Skeletal muscle cell (primary cell): ENCODE measurements around the gene CAT.

Experiments
- DNase-seq: peaks from one replicate; pipeline ENCODE4 v3.0.0-alpha.2; 2010; ENCODE audit warnings: low read depth
- H3K4me3 ChIP-seq: 2 replicates; pipeline ENCODE4 v1.5.1; 2011; ENCODE audit warnings: low read depth, mild to moderate bottlenecking, control low read depth, low read length, moderate library complexity

CAT gene

GRCh38 chr11:34438529-34439507 lies at the start of gene CAT:
Gene CAT, plus strand, starts transcription at chr11:34438934. Its CDS starts 80 bp downstream, at chr11:34439014.
- peak; percentile 92 for DNase-seq
- H3K4me3 ChIP-seq: peak within 1 kb of the TSS; percentile 83

DNA sequence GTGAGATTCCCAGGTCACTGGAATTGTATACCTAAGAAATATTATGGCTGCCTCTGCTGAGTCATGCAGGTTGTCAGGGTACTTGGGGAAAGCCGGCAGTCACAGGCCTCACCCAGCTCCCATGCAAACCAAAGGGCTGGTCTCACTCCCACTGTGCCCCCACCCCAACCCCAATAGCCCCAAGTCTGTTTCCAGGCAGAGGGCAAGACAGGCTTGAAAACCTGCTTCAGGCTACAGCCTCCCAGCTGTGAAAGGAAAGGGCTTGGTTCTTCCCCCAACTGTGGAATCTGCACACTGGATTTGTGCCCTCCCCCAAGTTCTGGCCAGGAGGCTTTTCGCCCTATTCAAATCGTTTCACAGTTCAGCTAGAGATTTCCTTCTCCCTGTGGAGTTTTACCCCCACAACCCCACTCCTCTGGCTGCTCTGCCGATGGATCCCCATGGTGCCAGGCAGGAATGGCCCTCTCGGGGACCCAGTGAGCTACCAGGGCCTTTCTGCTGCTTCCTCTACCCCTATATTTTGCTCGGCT lies 43.9 kb upstream of the CAT start:
- H3K4me3 ChIP-seq: no peak overlapping the region
- DNase-seq: no peak

DNA sequence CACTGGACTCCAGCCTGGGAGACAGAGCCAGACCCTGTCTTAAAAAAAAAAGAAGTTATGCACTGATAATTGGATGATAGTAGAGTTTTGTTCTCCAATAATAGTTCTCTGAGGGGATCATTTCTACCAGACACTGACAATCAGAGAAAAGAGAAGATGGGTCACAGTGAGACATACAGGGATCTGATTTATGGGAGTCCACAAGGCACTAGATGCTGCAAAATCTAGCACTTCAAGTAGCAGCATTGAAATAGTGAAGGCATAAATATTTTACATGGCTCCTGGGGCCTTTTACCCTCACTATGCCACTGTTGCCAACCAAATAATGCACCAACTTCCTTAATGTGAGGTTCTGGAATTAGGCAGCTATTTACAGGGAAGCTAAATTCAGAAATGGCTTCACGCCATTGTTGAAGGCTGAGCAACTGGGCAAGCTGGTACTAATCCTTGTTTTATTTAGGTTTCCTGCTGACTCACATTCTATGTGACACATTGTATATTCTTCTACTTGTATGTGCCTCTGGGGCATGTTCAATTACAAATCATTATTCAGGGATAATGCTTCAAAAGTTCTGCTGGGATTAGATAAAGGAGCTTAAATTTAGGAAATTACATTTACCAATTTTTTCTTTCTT lies 42.7 kb upstream of the CAT start:
- no peak for DNase-seq
- H3K4me3 ChIP-seq: no peak overlapping the region

GRCh38 chr11:34397120-34397519 lies 41.6 kb upstream of the CAT start:
- no peak overlapping the region for H3K4me3 ChIP-seq
- no peak for DNase-seq

GRCh38 chr11:34397811-34398210 lies 40.9 kb upstream of the CAT start:
- no peak overlapping the region for H3K4me3 ChIP-seq
- no peak for DNase-seq

DNA sequence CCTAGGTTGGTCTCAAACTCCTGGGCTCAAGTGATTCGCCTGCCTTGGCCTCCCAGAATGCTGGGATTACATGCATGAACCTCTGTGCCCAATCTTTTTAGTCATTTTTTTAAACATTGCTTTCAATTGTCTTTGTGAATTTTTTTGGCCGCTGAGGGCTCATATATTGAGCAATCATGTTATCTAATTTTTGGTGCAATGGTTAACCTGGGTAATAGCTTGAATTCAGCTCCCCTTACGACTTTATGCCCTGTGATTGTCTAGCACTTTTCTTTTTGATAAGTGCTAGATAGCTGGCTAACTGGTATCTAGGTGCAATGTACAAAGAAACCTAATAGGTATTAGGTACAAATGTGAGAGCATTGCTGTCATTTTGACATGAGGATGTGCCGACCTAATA lies 35.3 kb upstream of the CAT start:
- no peak overlapping the region for H3K4me3 ChIP-seq
- no peak for DNase-seq

DNA sequence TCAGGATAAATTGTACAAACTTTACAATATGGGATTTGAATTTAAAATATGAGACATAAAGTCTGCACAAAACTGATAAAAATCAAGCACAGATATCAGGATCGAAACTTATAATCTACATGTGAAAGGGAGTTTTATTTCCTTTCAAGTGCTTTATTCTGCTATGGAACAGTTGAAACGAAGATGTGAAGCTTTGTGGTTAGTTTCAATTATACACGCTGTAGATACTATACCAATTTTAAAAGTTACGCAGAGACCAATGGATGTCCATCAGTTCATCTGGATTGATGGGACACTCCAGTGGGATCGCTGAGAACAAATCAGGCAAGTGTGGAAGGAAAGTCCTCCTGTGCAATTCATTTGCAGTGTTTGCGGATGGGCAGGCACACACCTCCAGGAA lies 34.5 kb upstream of the CAT start:
- no peak for DNase-seq
- no peak overlapping the region for H3K4me3 ChIP-seq

GRCh38 chr11:34405079-34405858 lies 33.5 kb upstream of the CAT start:
- H3K4me3 ChIP-seq: no peak overlapping the region

DNA sequence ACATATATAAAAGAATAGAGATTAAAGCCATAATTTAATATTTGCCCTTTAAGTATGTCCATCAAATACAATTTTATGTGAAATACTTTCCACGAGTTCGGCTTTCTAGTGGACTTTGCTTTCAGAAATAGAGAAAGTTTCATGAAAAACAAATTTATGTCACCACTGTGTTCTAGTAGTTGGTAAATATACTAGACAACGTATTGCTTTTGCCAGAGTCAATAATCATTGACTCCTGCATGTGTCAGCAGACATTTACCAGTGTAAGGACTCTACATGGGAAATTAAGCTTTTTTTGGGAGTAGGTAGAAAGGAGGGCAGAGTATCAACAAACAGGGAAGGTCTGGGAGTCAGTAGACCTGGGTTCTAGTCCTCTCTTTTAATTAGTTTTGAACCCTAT lies 32.3 kb upstream of the CAT start:
- no peak overlapping the region for H3K4me3 ChIP-seq
- DNase-seq: no peak

More at GRCh38 chr11:34405079-34405858, 33.5 kb upstream of the CAT start:
- no peak for DNase-seq

DNA sequence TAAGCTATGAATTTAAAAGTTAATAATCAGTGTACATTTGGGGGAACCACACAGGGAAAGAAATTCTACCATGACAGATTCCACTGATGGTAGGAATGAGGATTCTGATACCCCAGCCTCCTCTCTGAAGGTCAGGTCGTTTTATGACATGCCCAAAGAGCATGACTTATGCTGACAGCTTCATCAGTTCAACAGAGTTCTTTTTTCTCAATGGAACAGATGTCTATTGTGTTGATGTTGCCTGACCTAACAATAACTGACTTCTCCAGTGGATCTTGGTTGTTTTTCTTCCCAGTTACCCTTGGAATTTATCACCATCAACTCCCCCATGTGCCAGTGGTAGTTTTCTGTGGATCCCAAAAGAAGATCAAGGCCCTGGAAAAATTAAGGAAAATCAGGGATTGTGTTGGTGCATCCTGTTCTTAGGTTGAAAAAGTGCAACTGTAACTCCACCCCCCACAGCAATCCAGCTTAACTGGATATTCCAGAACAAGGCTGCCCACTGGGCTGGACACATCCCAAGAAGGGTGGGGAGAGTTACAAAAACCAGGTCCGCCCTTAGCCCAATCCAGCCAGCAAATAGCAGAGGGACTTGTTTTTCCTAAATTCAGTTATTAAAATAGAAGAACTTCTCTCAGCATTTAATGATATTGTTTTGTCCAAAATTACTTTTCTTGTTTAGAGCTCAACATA lies 31.5 kb upstream of the CAT start:
- H3K4me3 ChIP-seq: no peak overlapping the region
- DNase-seq: no peak

DNA sequence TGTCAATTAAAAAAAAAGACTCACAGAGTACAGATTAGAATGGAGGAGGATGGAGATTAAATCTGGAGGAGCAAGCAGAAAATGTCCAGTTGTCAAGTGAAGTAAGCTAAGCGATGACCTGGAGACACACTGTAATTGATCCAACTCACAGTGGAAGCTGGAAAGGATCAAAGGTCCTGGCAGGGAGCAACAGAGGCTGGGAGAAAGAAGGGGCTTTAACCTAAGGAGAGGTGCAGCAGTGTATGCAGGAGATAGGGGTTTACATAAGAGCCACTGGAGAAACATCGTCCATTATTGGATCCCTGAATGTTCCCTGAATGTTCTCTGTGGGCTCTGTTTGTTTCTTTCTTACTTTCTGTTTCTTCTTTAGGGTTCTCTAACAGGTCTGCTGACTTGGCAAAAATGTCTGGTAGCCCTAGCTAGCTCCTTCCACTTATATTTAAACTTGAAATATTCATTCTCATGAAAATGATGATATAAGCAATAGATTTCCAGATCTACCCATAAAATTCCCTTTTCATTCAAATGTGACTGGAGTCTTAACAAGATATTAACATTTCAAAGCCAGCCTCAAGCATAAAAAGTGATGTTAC lies 30.1 kb upstream of the CAT start:
- no peak for DNase-seq
- H3K4me3 ChIP-seq: no peak overlapping the region

DNA sequence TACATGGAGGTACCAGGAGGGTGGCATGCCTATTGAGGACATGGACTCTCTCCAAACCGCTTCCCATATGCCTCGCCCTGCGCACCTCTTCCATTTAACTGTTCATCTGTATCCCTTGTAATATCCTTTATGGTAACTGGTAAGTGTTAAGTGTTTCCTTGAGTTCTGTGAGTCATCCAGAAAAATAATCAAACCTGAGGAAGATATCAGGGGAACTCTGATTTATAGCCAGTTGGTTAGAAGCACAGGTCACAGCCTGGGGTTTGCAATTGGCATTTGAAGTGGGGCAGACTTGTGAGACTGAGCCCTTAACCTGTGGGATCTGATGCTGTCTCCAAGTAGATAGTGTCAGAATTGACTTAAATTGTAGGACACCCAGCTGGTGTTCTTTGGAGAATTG lies 27.6 kb upstream of the CAT start:
- DNase-seq: no peak

GRCh38 chr11:34411791-34412190 lies 26.9 kb upstream of the CAT start:
- H3K4me3 ChIP-seq: no peak overlapping the region
- no peak for DNase-seq

More for the DNA sequence above, 27.6 kb upstream of the CAT start:
- no peak overlapping the region for H3K4me3 ChIP-seq

- no peak overlapping the region for H3K4me3 ChIP-seq
- no peak for DNase-seq
Measured at GRCh38 chr11:34413263-34413662, 25.5 kb upstream of the CAT start.

- H3K4me3 ChIP-seq: no peak overlapping the region
- DNase-seq: no peak
Measured at GRCh38 chr11:34415538-34415937, 23.2 kb upstream of the CAT start.

DNA sequence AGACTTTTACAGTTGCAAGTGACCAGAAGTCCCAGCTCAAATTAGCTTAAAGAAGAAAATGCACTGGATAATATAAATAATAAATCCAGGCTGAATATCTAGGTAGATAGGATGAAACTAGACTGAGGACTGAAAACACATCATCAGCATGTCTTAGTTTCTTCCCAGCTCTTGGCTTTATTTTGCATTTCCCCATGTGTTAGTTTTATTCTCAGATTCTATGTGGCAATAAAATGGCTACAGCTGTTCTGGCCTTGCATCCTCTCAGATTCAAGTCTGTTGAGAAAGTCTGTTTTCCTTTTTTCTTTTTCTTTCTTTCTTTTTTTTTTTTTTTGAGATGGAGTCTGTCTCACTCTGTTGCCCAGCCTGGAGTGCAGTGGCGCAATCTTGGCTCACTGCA lies 22.6 kb upstream of the CAT start:
- H3K4me3 ChIP-seq: no peak overlapping the region
- DNase-seq: no peak

DNA sequence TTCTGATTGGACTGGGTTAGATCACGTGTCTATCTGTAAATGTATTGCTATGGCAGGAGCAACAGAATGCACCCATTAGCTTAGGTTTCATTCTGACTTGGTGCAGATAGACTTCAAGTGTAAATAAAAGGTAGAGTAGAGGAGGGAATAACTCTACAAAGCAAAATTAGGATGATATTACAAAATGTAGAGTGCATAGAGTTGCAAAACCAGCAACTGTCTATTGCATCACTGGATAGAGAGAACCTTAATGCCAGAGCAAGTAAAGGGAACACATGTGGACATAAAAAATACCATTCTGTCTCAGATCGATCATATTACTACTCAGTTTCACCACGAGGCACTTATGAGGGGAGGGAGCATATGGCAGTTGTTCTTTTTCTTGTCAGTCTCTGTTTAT lies 22.0 kb upstream of the CAT start:
- no peak overlapping the region for H3K4me3 ChIP-seq
- DNase-seq: no peak

DNA sequence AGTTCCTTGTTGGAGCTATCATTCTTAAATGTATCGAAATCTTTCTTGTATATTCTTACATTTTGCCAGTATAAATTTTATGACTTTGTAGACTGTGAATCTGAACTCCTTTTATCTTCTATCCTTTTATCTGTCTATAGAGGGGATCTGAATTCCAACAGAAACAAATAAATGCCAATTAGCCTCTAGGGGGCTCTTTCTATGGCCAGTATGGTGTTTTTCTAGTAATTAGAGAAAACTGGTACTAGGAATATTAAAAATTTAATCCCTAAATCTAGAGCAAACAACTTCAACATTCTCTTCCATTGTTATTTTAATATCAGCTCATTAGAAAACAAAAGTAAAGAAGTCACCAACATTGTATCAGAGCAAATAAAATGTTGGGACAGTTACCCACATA lies 21.5 kb upstream of the CAT start:
- DNase-seq: no peak
- no peak overlapping the region for H3K4me3 ChIP-seq

DNA sequence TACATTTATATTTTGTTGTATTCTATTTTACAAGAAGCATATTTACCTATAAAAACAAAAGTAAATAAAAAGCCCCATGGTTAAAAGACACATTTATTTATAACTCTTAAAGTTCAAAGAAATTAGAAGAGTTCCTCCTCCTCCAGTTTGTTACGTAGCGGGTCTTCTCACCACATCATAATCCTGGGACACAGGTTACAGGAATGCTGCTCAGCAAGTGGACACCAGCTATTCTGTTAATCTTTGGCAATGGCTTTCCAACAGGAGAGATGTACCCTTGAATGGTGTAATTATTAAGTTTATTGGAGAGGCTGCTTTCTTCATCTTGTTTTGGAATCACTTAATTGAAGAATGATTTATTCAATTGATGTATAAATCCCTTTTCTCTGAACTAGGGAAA lies 19.6 kb upstream of the CAT start:
- no peak for DNase-seq
- H3K4me3 ChIP-seq: no peak overlapping the region
